Astrocyte (in vitro differentiated cells and primary cell): ENCODE results near the gene CDK17. TPM values are rescaled to one million over a fixed set of nuclear protein-coding genes. Genes with fewer than 3 reads are reported as not detected.
A peak's percentile ranks its signal among the peaks of the same experiment; 100 is the strongest.
"Not testable (repeated sequence)": the region's sequence is repeated elsewhere in the genome, so short reads cannot be mapped to it uniquely, and the experiment has no call there.

Experiments
- DNase-seq: peaks from one replicate; pipeline ENCODE4 v3.0.0-alpha.2; 2010; ENCODE audit warnings: low read depth
- FAIRE-seq: peaks from 2 replicates; lab custom pipeline; 2011; peaks lifted over from hg19 to GRCh38; lab: Jason Lieb, UNC
- H2AFZ ChIP-seq: 2 replicates; pipeline ENCODE4 v1.6.0; 2012; ENCODE audit warnings: low read depth, low read length, inconsistent platforms
- H3K27ac ChIP-seq: 2 replicates; pipeline ENCODE4 v1.5.1; 2011; ENCODE audit warnings: low read depth, low read length, inconsistent platforms
- H3K27me3 ChIP-seq: 2 replicates; pipeline ENCODE4 v1.6.0; 2011; ENCODE audit warnings: low read length, inconsistent platforms; ENCODE audit not compliant: insufficient read depth
- H3K36me3 ChIP-seq: 2 replicates; pipeline ENCODE4 v1.5.1; 2011; ENCODE audit warnings: low read length, inconsistent platforms; ENCODE audit not compliant: insufficient read depth
- H3K4me1 ChIP-seq: 2 replicates; pipeline ENCODE4 v1.5.1; 2011; ENCODE audit warnings: low read length, inconsistent platforms; ENCODE audit not compliant: insufficient read depth
- H3K4me2 ChIP-seq: 2 replicates; pipeline ENCODE4 v1.6.0; 2012; ENCODE audit warnings: low read length, inconsistent platforms
- H3K4me3 ChIP-seq: 2 replicates; pipeline ENCODE4 v1.5.1; 2011; ENCODE audit warnings: low read depth, mild to moderate bottlenecking, low read length, inconsistent platforms; ENCODE audit not compliant: insufficient read depth
- H3K79me2 ChIP-seq: 2 replicates; pipeline ENCODE4 v1.6.0; 2012; ENCODE audit warnings: mild to moderate bottlenecking, low read length, inconsistent platforms; ENCODE audit not compliant: insufficient read depth
- H3K9ac ChIP-seq: 2 replicates; pipeline ENCODE4 v1.6.0; 2012; ENCODE audit warnings: mild to moderate bottlenecking, low read length, inconsistent platforms
- H3K9me3 ChIP-seq: 2 replicates; pipeline ENCODE4 v1.5.1; 2012; ENCODE audit warnings: low read depth, mild to moderate bottlenecking, low read length, inconsistent platforms; ENCODE audit not compliant: insufficient read depth
- H4K20me1 ChIP-seq: 2 replicates; pipeline ENCODE4 v1.6.0; 2012; ENCODE audit warnings: low read length, inconsistent platforms; ENCODE audit not compliant: insufficient read depth
- H3K27ac Mint-ChIP-seq: one replicate; pipeline ENCODE4 v1.8.0; 2021; ENCODE audit warnings: mild to moderate bottlenecking, mixed read lengths; ENCODE audit not compliant: unreplicated experiment
- H3K27me3 Mint-ChIP-seq: one replicate; pipeline ENCODE4 v1.8.0; 2021; ENCODE audit warnings: low read depth, mixed read lengths; ENCODE audit not compliant: unreplicated experiment
- H3K36me3 Mint-ChIP-seq: one replicate; pipeline ENCODE4 v1.8.0; 2021; ENCODE audit warnings: low read depth, mixed read lengths; ENCODE audit not compliant: unreplicated experiment
- H3K4me1 Mint-ChIP-seq: one replicate; pipeline ENCODE4 v1.8.0; 2021; ENCODE audit warnings: low read depth, mixed read lengths; ENCODE audit not compliant: unreplicated experiment
- H3K4me3 Mint-ChIP-seq: one replicate; pipeline ENCODE4 v1.8.0; 2021; ENCODE audit warnings: mild to moderate bottlenecking, moderate library complexity, mixed read lengths; ENCODE audit not compliant: unreplicated experiment
- H3K9me3 Mint-ChIP-seq: one replicate; pipeline ENCODE4 v1.8.0; 2021; ENCODE audit warnings: mild to moderate bottlenecking, mixed read lengths; ENCODE audit not compliant: unreplicated experiment
- EZH2 ChIP-seq: IDR thresholded peaks from 2 replicates; pipeline ENCODE4 v1.6.1; 2012; ENCODE audit warnings: mild to moderate bottlenecking, low read length, inconsistent platforms; ENCODE audit not compliant: insufficient read depth
- total RNA-seq: library from RNA; stranded (reverse); gene quantifications from 2 replicates; pipeline ENCODE4 v1.2.1, GENCODE V29; 2021
- TF ChIP-seq, protein P1 (sequence below): IDR thresholded peaks from 2 replicates; pipeline ENCODE4 v1.5.1; 2011; ENCODE audit warnings: low read depth, mild to moderate bottlenecking, inconsistent platforms, low read length, moderate library complexity; ENCODE audit not compliant: insufficient read depth

Gene CDK17
- total RNA-seq, 1 donor from 2014 or later = 64.2 TPM

DNA sequence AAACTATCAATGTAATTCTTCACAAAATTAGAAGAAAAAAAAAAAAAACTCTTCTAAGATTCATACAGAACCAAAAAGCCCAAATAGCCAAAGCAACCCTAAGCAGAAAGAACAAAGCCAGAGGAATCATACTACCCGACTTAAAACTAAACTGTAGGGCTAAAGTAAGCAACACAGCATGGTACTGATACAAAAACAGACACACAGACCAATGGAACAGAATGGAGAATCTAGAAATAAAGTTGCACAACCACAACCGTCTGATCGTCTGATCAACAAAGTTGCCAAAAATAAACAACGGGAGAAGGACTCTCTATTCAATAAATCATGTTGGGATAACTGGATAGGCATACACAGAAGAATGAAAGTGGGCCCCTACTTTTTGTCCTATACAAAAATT is 16.9 kb downstream of the CDK17 start:
- Mint-ChIP-seq H3K4me1 (peaks cover 13% of the 10 kb centered on the region), H3K27ac (no peak overlapping the region), H3K36me3 (peaks cover 10% of the 10 kb centered on the region), H3K4me3 (no peak overlapping the region), H3K27me3 (no peaks in the 10 kb centered on the region), H3K9me3 (no peaks in the 10 kb centered on the region)
- H3K27ac ChIP-seq = peak overlapping the region; percentile 33
- peaks cover 86% of the 10 kb centered on the region for H4K20me1 ChIP-seq
- DNase-seq = no peak
- no peak for TF ChIP-seq EZH2
- TF ChIP-seq, protein P1, sequence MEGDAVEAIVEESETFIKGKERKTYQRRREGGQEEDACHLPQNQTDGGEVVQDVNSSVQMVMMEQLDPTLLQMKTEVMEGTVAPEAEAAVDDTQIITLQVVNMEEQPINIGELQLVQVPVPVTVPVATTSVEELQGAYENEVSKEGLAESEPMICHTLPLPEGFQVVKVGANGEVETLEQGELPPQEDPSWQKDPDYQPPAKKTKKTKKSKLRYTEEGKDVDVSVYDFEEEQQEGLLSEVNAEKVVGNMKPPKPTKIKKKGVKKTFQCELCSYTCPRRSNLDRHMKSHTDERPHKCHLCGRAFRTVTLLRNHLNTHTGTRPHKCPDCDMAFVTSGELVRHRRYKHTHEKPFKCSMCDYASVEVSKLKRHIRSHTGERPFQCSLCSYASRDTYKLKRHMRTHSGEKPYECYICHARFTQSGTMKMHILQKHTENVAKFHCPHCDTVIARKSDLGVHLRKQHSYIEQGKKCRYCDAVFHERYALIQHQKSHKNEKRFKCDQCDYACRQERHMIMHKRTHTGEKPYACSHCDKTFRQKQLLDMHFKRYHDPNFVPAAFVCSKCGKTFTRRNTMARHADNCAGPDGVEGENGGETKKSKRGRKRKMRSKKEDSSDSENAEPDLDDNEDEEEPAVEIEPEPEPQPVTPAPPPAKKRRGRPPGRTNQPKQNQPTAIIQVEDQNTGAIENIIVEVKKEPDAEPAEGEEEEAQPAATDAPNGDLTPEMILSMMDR = no peak
- H3K9ac ChIP-seq = peak overlapping the region; percentile 18
- no peaks in the 10 kb centered on the region for H3K27me3 ChIP-seq
- H3K4me1 ChIP-seq = peaks cover 9% of the 10 kb centered on the region
- H3K79me2 ChIP-seq = peaks cover 99% of the 10 kb centered on the region
- H3K9me3 ChIP-seq = no peaks in the 10 kb centered on the region
- H3K36me3 ChIP-seq = no peaks in the 10 kb centered on the region
- H2AFZ ChIP-seq = no peak overlapping the region
- peak overlapping the region; percentile 70 for H3K4me2 ChIP-seq
- FAIRE-seq = no peak
- H3K4me3 ChIP-seq = no peak overlapping the region

DNA sequence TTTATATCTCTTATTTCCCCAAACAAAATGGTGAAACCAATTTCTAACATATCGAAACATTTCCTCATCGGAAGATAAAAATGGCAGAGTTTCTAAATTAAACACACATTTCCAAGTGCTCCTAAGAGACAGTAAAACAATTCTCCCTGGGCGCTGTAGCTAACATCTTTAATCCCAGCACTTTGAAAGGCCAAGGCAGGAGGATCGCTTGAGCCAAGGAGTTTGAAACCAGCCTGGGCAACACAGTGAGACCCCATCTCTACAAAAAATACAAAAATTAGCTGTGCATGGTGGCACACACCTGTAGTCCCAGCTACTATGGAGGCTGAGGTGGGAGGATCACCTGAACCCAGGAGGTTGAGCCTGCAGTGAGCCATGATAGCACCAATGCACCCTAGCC is 20.5 kb downstream of the CDK17 start:
- H3K27me3 ChIP-seq, H3K36me3 Mint-ChIP-seq, H3K4me1 ChIP-seq, DNase-seq, H2AFZ ChIP-seq, H3K27ac ChIP-seq, H3K27me3 Mint-ChIP-seq, H3K27ac Mint-ChIP-seq, H3K4me2 ChIP-seq, H3K9ac ChIP-seq, H3K4me3 ChIP-seq, FAIRE-seq, H3K9me3 Mint-ChIP-seq, H3K36me3 ChIP-seq, H3K9me3 ChIP-seq, H3K4me3 Mint-ChIP-seq: not testable (repeated sequence)
- H3K4me1 Mint-ChIP-seq = peaks cover 25% of the 10 kb centered on the region
- Histone ChIP-seq H3K79me2 (peaks cover 98% of the 10 kb centered on the region), H4K20me1 (peaks cover 84% of the 10 kb centered on the region)

DNA sequence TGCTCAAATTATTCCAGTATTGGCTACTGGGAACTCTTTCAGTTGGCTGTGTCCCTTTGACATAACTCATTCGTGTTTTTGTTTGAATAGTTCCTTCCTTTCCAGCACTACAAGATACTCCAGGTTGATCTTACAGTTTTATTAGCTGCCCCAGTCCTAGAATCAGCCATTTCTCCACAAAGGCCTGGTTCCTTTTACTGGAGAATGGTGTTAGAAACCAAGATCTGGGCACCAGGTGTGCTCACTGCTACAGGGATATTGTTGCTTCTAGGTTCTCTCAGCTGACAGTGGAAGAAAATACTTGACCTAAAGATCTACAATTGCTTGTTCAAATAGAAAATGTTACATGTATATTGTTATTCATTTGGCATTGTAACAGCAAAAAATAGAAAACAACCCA is 21.9 kb downstream of the CDK17 start:
- DNase-seq (no peak), FAIRE-seq (no peak)
- Histone ChIP-seq H3K36me3 (no peaks in the 10 kb centered on the region), H2AFZ (no peak overlapping the region), H3K79me2 (peaks cover 99% of the 10 kb centered on the region), H3K27ac (no peak overlapping the region), H3K27me3 (no peaks in the 10 kb centered on the region), H3K4me3 (no peak overlapping the region), H3K4me2 (no peak overlapping the region), H3K9ac (no peak overlapping the region), H3K4me1 (peaks cover 1% of the 10 kb centered on the region), H4K20me1 (peaks cover 85% of the 10 kb centered on the region), H3K9me3 (no peaks in the 10 kb centered on the region)
- H3K27ac Mint-ChIP-seq = no peak overlapping the region
- TF ChIP-seq EZH2 = no peak
- TF ChIP-seq, protein P1 = no peak
- no peak overlapping the region for H3K4me3 Mint-ChIP-seq
- H3K27me3 Mint-ChIP-seq = no peaks in the 10 kb centered on the region
- H3K4me1 Mint-ChIP-seq = peaks cover 27% of the 10 kb centered on the region
- H3K9me3 Mint-ChIP-seq = no peaks in the 10 kb centered on the region
- peaks cover 7% of the 10 kb centered on the region for H3K36me3 Mint-ChIP-seq
